Measurements from ENCODE around the gene DIABLO.
"Not testable (repeated sequence)": the region's sequence is repeated elsewhere in the genome, so short reads cannot be mapped to it uniquely, and the experiment has no call there.

Gene DIABLO

DNA sequence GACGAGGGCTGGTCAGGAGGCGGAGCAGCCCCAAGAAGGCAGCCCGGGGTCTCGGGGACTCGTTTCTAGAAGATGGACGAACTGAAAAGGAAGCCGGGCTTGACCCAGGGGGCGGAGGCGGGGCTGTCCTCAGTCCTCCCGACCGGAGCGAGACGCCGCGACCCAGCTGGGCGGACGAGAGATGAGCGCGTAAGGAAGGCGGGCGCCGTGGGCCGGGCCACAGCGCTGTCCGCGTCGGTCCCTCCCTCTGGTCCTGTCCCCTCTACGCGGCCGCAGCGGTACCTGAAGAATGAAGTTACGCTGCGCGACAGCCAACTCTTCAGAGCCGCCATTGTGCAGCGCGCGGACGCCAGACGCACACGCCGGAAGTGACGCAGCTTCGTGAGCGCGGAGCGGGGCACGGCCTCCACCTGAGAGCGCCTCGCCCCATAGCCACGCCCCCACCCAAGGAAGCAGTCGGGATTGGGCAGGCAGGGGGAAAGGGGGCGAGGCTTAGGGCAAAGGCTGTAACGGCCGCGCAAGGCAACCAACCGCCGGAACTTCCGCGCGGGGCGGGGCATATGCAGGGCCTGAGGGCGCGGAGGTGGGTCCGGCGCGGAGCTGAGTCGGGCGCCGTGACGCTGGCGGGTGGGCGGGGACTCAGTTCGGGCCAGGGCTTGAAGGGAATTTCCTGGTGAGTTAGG, at the start of gene DIABLO:
Gene DIABLO (minus strand): TSS at position 370 of the 683 bp plus-strand sequence. CDS start 38 bp downstream, at position 332.
- peak; percentile 99 for DNase-seq (ENCODE audit: low spot score)

DNA sequence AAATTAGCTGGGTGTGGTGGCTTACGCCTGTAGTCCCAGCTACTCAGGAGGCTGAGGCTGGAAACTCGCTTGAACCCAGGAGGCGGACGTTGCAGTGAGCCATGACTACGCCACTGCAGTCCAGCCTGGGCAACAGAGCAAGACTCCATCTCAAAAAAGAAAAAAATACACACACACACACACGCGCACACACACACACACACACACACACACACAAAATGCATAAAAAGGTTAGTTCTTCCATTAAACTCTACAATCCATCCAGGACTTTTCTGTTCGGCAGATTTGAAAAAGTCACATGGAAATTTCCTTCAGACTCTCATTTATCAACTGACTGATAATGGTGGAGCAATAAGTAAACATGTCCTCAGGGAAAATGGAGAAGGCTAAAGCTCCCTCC, 49.6 kb upstream of the DIABLO start:
- DNase-seq (ENCODE audit: low spot score): no peak

DNA sequence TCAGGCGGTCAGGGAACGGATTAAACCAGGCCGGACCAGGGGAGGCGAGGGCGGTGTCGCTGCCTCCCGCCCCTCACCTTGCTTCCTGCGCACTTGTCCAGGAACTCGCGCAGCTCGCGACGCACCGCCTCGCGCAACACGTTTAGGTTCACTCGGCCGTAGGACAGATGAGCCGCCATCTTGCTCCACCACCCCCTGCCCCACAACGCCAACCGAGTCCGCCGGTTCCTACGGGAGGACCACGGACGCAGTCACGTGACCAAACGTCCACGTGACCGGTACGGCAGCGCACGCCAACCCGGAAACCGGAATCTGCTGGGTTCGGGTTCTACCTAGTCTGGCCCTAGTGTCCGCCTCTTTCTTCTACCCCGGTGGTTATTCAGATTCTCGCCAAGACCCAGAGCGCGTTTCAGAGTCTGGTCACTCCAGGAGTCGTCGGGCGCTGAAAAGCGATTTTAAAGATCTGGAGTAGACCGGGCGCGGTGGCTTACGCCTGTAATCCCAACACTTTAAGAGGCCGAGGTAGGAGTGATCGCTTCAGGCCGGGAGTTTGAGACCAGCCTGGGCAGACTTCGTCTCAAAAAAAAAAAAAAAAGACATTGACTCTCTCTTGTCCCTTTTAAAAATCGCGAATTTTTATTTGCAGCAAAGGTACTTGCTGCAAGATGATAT, 40.5 kb upstream of the DIABLO start, which contains the start of gene VPS33A:
Gene VPS33A (minus strand): TSS at position 265 of the 672 bp plus-strand sequence. CDS start 86 bp downstream, at position 179.
- DNase-seq (ENCODE audit: low spot score): peak; percentile 93

DNA sequence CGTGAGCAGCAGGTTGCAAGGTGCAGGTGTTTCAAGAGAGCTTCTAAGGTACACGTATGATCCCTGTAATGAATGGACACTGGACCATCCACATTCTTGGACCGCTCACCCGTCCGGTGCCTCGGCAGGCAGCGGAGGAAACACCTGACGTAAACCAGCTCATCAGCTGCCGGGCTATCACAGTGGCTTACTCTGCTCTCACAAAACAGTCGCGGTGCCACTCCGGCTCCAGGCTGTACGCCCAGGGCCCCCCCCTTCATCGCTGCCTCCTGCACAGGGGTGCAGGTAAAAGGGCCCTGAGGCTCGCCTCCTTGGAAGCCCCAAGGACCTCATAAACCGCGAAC, 40.0 kb upstream of the DIABLO start:
- no peak for DNase-seq (ENCODE audit: low spot score)

DNA sequence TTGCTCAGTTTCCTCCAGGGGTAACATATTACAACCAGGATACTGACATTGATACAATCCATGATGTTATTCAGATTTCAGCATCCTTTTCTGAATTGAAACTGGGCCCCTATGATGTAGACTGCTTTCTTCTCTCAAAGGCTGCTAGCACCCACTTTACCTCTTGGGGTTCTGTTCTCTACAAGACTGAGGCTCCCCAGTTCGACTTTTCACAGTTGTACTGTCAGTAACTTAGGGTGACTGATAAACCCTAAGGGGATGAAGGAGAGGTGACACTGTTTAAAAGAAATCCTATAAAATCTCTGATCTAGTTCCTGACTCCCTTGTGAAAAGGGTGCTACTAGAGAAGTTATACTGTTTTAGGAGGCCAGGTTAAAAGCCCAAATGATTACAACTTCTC, 39.6 kb upstream of the DIABLO start:
- DNase-seq (ENCODE audit: low spot score): peak; percentile 22

DNA sequence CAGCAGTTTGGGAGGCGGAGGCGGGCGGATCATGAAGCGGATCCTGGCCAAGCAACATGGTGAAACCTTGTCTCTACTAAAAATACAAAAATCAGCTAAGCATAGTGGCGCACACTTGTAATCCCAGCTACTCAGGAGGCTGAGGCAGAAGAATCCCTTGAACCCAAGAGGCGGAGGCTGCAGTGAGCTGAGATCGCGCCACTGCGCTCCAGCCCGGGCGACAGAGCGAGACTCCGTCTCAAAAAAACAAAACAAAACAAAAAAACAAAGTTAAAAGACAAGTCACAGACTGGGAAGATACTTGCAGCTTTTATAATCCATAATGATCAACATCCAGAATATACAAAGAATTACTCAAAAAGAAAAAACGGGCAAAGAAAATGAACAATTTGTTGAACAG, 34.9 kb upstream of the DIABLO start:
- not testable (repeated sequence) for DNase-seq (ENCODE audit: low spot score)

DNA sequence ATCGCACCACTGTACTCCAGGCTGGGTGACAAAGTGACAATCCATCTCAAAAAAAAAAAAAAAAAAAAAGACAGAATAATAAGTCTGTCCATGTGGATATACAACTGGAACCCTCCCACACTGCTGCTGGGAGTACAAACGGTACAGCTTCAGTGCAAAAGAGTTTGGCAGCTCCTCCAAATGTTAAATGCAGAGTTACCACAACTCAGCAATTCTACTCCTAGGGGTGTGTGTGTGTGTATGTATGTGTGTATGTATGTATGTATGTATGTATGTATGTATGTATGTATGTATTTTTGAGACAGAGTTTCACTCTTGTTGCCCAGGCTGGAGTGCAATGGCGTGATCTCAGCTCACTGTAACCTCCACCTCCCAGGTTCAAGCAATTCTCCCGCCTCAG, 33.1 kb upstream of the DIABLO start:
- not testable (repeated sequence) for DNase-seq (ENCODE audit: low spot score)

DNA sequence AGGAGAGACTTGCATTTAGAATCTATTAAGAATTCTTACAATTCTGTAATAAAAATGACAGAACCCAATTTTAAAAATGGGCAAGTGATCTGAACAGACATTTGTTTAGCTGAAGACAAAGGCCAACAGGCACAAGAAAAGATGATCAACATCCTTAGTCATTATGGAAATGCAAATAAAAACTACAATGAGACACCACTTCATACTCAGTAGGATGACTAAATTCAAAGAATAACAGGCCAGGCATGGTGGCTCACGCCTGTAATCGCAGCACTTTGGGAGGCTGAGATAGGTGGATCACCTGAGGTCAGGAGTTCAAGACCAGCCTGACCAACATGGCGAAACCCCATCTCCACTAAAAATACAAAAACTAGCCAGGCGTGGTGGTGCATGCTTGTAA, 32.6 kb upstream of the DIABLO start:
- DNase-seq (ENCODE audit: low spot score): not testable (repeated sequence)

DNA sequence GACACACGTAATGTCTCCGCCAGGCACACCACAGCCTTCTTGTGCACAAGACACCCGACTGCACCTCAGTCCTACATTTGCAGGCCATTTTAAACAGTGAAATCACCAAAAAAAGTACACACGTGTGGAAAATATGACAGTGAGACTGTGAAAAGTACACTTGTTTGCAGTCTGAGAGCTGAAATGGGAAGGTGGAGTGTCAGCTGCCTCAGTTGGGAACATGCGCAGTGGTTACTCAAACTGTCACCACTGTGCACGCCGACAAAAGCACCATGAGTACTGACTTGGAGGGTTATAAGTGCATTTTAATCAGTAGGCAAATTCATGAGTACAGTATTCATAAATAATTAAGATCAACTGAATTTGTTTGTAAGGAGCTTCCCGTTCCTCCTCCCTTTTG, 24.7 kb upstream of the DIABLO start:
- DNase-seq (ENCODE audit: low spot score): no peak

DNA sequence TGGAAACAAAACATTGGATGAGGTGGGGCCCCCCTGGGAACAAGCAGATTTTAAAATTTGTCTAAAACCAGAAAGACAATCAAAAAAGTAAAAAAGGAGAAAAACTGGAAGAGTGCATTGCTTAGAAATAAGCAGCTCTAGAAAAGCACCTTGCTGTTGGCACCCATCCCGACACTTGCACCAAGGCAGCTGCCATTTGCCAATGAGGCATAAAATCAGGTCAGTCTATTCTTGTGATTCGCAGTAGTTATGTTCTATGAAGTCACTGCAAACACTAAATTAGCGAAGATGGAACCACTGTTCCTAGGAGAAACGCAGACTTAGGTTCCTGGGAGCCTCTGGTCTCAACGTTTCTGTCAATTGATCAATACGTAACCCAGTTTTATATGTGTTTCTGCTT, 24.2 kb upstream of the DIABLO start:
- DNase-seq (ENCODE audit: low spot score): no peak

DNA sequence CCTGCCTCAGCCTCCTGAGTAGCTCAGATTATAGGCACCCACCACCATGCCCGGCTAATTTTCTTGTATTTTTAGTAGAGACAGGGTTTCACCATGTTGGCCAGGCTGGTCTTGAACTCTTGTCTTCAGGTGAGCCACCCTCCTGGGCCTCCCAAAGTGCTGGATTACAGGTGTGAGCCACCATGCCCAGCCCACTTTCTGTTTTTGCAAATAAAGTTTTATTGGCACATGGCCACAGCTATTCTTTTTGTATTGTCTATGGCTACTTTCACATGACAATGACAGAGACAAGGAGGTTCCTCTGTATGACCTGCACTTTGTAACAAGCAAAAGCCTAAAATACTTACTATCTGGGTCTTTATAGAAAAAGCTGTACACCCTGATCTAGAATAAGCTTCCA, 19.7 kb upstream of the DIABLO start:
- DNase-seq (ENCODE audit: low spot score): no peak

DNA sequence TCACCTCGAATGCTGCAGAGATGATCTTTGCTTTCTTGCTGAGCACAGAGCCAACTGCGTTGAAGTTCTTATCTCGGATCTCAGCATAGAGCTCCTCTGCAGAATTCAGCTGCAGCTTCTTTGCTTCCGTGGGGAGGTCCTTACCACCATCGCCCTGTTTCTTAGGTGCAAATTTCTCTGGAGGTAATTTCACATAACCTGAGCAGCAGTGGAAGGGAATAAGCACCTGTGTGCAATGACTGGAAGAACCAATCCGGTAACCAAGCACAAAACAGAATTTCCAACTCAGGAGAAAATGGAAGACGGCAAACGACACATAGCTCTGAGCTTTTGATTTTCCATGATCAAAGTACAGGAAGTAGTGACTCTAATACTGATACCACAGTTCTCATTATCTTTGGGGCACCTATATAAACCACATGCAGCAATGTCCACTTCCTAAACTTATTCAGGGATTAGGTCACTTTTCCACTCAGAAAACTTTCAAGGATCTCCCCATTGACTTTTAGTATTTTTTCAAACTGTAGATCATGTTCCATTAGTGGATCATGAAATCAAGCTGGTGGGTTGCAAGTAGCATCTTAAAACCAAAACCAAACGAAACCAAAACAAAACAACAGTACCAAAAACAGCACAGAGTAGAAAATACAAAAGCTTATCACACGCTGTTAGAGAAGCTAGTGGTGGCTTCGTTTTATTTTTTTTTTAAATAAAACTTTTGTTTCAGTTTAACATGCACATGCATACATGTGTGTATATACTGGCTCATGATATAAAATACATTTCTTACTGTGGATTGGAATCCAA, 18.9 kb upstream of the DIABLO start:
- no peak for DNase-seq (ENCODE audit: low spot score)

DNA sequence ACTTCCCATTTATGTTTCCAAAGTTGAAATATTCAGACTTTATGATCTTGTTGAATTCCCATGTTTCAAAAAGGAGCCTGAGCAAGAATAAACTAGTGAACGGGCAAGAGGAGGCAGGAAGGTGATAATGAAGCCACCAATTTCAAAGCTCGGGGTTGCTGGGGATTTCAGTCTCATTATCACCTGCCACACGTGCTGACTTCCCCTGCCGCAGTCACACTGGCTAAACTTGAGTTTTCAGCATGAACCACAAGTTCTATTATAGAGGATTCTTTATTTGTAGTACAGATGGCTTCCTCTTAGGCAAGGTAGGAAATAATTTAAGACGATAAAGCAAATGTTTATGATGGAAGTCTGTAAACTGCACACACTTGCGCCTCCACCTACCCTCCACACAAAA, 18.1 kb upstream of the DIABLO start:
- DNase-seq (ENCODE audit: low spot score): no peak

DNA sequence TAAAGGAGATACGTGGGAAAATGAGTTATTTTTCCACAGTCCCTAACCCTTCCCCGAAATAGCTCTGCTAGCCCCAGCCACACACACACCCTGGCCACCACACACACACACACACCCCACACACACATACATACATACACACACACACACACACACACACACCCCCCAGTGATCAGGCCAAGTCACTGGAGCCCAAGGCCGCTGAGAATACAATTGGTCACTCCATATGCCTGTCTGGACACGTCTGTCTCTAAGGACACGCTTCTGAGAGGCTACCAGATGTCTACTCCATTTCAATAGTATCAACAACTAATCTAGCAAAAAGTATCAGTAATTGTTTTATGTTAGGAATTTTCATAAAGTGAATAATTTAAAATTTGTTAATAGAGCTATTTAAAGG, 13.0 kb upstream of the DIABLO start:
- DNase-seq (ENCODE audit: low spot score): no peak

DNA sequence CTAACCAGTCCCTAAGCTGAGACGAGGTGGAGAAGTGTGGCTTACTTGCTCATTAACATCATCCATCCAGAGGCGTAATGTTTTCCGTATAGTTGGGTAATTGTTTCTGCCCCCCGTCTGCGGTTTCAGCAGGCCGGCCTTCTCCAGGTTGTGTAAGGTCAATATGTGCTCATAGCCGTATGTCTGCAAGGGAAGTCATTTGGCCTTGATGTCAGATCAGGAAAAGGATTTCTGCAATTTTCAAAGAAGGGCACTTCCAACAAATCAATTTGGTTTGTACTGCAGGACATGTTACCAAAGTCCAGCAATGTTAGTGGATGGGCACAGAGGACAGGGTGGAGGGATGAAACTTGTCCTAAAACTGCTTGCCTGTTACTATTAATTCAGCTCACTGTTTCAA, 9.9 kb upstream of the DIABLO start:
- DNase-seq (ENCODE audit: low spot score): no peak

DNA sequence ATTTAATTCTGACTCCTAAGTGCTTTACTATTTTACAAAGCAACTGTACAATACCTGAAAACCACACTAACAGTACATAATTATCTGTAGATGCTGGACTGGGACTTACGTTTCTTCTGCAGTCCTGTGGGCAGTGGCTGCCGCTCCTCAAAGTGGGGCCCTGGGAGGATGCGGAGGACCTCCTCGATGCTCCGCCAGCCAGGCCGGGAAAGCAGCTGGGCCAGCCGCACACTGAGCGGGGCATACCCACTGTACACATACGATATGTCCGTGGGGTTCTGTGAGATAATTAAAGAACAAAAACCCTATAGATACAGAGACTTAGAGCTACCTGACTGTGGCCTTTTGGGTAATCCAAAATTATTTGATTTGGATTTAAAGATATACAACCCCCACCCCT, 6.8 kb upstream of the DIABLO start:
- no peak for DNase-seq (ENCODE audit: low spot score)

DNA sequence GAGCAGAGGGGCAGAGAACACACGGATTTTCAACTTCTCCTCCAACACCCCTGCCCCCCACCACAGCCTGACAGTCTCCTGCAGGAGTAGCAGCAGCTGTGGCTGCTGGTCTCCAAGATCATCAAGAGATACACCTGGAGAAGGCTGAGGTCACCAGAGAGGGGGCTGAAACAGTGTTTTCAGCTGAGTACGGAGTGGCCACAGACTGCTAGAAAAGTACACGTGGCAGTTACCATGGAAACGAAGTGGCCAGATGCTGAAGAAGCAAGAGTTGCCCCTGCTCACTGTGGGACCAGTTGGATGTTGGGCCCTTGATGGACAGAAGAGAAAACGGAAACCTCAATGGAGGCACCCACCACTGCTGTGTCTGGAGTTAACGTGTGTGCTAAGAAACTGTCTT, 4.9 kb upstream of the DIABLO start:
- no peak for DNase-seq (ENCODE audit: low spot score)

DNA sequence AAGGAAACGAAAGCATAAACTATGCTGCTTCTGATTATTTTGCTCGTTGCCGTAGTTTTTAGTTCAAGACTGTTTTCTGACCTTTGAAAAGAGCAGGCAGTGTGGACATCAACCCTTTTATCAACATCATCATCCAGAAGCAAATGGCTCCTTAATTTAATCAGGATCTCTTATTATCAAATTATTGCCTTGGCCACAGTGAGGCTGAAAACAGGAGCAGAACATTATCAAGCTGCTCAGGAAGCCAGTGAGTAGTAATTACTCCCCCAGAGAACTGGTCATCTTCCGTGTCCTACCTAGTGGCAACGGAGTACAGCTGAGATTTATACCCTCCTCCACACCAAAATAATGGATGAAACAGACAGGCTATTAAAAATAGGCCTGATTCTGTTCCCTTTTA, 2.2 kb upstream of the DIABLO start:
- no peak for DNase-seq (ENCODE audit: low spot score)

DNA sequence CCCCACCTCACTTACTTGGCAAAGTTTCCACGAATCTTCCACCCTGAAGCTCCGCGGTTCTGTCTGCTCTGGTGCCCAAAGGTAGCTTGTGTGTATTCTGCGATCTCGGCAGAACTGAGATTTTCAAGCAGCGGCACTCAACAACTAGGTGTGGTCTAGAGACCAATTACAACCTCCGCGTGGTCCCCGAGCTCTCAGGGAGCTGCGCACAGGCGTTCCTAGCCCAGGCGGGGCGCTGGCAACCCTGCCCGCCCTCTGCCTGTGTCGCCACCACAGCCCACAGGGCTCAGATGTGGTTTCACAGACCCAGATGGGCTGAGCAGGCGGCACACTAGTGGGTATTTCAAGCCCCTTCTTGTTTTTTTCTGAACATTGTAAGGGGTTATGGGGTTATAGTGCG, 1.5 kb upstream of the DIABLO start:
- DNase-seq (ENCODE audit: low spot score): no peak

DNA sequence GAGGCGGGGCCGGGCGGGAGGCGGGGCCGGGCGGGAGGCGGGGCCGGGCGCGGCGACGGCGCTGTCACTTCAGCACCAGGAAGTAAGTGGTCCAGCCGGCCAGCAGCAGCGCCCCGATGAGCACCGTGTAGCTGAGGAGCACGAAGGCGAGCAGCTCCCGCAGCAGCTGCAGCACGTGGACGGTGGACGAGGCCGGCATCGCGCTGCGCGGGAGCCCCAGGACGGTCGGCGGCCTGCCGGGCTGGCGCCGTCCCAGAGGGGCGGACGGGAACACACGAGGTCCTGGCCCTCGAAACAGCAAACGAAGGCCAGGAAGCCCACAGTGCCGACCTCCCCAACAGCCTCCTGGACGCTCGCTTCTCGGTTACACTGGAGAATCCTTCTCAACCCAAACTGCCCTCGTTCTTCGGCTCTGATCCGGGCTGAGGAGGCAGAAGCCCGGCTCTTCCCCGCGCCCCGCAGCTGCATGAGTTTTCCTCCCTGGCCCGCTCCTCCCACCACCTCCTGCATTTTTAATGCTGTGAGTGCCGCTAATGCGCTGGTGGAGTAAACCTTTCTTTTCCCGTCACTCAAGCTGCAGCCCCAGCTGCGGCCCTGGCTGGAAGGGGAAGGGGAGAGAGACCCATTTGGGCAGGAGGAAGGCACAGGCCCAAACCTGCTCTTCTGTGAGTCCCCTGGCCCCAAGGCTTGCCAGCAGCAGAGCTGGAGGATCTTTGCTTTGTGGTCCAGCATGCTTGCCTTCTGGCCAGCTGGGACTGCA, 694 bp upstream of the DIABLO start:
- no peak for DNase-seq (ENCODE audit: low spot score)

DNA sequence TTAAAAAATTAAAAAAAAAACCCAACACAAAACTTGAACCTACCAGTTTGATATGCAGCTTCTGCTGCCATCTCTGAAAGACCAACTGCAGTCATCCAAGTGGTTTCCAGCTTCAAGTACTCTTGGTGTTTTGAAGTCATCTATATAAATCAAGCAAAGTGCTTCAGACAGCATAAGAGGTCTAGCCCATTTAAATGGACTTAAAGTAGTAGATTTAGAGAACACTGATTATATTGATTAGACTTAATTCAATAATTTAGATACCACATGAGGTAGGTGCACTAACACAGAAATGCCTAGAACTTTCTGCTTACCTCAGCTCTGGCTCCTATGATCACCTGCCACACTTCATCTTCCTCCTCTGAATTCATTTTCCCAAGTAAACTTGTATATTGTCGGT, 9.4 kb downstream of the DIABLO start:
- DNase-seq (ENCODE audit: low spot score): no peak

DNA sequence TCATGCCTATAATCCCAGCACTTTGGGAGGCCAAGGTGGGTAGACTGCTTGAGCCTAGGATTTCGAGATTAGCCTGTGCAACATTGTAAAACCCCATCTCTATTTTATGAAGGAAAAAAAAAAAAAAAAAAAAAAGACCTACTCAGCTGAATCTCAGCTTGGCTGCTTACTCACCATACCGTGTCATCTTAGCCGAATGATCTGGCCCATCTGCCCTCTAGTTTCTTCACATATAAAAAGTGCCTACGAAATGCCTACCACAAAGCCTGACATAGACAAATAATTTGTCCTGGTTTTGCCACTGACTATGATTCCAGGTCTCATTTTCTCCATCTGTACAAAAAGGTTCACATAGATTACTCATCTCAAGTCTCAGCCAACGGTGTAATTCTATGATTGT, 10.1 kb downstream of the DIABLO start:
- no peak for DNase-seq (ENCODE audit: low spot score)

All from pons (tissue), 1 donor.